ENCODE data around the gene WNK1.
"Not testable (repeated sequence)": the region's sequence is repeated elsewhere in the genome, so short reads cannot be mapped to it uniquely, and the experiment has no call there.

The WNK1 gene

DNA sequence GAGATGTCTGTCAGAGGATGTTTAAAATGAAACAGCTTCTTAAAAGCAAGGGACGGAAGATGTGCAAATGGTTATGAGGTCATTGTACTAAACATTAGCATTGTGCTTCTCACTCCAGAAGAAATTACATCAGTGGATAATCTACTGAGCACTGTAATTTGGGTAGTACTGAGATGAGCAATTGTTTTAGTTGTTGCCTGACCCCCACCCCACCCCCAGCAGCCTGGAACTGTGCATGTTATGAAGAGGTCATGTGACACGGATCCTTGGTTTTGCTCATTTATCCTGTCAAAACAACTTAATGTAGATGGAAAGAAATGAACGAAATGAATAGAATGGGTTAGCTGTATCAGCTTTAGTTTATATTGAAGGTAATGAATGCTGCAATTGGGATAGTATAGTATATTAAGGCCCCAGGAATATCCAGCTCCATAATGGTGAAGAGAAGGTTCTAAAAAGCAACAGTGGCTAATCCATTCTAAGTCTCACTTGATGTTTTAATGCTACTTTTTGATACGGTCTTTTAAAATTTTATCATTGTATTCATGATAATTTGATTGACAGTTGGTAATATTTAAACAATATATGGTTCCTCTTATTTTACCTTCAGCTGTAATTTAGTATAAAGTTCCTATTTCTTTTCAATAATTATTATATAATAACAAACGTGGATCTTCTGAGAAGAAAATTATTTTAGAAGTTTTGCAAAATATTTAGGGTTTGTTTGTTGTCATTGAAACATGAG lies 58.5 kb downstream of the WNK1 start:
- DNase-seq (ENCODE audit: extremely low read depth, low read depth), result no peak
- TF ChIP-seq, protein P1, sequence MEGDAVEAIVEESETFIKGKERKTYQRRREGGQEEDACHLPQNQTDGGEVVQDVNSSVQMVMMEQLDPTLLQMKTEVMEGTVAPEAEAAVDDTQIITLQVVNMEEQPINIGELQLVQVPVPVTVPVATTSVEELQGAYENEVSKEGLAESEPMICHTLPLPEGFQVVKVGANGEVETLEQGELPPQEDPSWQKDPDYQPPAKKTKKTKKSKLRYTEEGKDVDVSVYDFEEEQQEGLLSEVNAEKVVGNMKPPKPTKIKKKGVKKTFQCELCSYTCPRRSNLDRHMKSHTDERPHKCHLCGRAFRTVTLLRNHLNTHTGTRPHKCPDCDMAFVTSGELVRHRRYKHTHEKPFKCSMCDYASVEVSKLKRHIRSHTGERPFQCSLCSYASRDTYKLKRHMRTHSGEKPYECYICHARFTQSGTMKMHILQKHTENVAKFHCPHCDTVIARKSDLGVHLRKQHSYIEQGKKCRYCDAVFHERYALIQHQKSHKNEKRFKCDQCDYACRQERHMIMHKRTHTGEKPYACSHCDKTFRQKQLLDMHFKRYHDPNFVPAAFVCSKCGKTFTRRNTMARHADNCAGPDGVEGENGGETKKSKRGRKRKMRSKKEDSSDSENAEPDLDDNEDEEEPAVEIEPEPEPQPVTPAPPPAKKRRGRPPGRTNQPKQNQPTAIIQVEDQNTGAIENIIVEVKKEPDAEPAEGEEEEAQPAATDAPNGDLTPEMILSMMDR (IDR thresholded peaks at IDR 0.05; ENCODE audit: low read depth, low read length), result no peak

DNA sequence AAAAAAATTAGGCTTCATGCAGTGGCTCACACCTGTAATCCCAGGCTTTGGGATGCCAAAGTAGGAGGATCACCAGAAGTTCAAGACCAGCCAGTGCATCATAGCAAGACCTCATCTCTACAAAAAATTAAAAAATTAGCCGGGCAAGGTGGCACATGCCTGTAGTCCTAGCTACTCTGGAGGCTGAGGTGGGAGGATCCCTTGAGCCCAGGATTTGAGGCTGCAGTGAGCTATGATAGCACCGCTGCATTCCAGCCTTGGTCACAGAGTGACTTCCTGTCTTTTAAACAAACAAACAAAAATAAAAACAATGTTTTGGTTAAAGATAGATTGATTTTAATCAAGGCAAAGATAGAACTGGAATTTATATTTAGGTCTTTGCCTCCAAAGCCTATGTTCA lies 60.6 kb downstream of the WNK1 start:
- TF ChIP-seq, protein P1 (IDR thresholded peaks at IDR 0.05; ENCODE audit: low read depth, low read length), result no peak
- DNase-seq (ENCODE audit: extremely low read depth, low read depth), result no peak

DNA sequence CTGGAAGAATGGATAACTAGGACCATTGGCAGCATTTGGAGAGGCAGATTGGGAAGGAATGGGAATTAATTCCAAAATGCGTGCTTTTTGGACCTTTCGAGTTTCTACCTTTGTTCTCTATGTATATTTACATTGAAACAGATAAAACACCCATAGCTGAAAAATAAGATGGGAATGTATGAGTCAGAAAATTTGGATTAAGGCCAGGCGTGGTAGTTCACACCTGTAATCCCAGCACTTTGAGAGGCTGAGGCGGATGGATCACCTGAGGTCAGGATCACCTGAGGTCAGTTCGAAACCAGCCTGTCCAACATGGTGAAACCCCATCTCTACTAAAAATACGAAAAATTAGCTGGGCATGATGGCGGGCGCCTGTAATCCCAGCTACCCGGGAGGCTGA lies 65.1 kb downstream of the WNK1 start:
- not testable (repeated sequence) for DNase-seq (ENCODE audit: extremely low read depth, low read depth)

DNA sequence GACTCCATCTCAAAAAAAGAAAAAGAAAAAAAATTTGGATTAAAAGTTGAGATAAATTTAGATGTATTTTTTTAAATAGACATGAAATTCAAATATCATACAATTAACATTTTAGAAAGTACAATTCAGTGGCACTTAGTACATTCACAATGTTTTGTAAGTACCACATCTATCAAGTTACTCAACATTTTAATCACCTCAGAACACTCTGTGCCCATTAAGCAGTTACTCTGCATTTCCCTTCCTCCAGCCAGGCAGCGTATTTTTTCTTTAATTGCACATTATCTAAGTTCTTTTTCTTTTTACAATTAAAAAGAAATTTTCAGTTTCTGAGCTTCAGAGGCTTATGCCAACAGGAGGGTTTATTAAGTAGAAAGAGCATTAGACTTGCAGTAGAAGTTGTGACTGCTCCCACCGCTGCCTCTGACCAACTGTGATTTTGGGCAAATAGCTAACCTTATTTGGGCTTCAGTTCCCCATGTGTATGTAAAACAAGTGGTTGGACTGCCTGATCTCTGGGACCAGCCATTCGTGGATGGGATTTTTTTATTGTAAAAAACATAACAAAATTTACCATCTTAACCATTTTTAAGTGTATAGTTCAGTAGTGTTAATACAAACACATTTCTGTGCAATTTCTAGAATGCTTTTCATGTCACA lies 65.7 kb downstream of the WNK1 start:
- TF ChIP-seq, protein P1 (IDR thresholded peaks at IDR 0.05; ENCODE audit: low read depth, low read length), result no peak
- no peak for DNase-seq (ENCODE audit: extremely low read depth, low read depth)

DNA sequence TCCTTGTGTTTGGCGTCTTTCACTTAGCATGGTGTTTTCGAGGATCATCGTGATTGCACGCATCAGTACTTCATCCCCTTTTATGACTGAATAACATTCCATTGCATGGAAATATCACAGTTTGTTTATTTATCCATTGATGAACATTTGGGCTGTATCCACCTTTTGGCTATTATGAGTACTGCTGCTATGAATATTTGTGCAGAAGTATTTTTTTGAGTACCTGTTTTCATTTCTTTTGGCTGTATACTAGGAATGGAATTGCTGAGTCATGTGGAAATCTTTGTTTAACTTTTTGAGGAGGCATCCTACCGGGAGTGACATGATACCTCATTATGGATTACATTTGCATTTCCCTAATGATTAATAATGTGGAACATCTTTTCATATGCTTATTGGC lies 66.4 kb downstream of the WNK1 start:
- TF ChIP-seq, protein P1 (IDR thresholded peaks at IDR 0.05; ENCODE audit: low read depth, low read length), result no peak
- DNase-seq (ENCODE audit: extremely low read depth, low read depth), result no peak

DNA sequence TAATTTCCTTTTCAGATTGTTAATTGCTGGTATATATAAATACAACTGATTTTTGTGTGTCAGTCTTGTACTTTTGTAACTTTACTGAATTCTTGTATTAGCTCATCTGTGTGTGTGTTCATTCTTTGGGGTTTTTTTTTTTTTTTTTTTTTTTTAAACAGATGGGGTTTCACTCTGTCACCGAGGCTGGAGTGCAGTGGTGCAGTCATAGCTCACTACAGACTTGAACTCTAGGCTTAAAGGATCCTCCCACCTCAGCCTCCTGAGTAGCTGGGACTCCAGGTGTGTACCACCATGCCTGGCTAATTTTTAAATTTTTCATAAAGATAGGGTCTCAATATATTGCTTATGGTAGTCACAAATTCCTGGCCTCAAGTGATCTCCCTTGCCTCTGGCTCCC lies 68.0 kb downstream of the WNK1 start:
- TF ChIP-seq, protein P1 (IDR thresholded peaks at IDR 0.05; ENCODE audit: low read depth, low read length), result no peak
- no peak for DNase-seq (ENCODE audit: extremely low read depth, low read depth)

DNA sequence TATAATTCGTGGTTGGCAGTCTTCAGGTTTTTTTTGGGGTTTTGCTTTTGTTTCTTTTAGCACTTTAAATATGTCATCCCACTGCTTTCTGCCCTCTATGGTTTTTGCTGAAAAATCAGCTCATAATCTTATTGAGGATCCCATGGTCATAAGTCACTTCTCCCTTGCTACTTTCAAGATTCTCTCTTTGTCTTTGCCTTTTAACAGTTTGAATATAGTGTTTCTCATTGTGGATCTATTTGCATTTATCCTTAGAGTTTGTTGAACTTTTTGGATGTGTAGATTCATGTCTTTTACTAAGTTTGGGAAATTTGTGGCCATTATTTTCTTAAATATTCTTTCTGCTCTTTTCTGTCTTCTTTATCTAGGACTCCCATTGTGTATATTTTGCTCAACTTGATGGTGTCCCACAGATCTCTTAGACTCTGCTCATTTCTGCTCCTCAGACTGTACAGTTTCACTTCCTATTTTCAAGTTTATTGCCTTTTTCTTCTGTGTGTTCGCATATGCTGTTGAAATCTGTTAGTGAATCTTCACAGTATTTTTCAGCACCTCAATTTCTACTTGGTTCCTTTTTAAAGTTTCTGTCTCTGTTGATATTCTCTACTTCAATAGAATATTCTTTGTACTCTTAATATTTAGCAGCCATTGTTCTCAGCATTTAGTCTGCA lies 70.8 kb downstream of the WNK1 start:
- TF ChIP-seq, protein P1 (IDR thresholded peaks at IDR 0.05; ENCODE audit: low read depth, low read length), result no peak
- no peak for DNase-seq (ENCODE audit: extremely low read depth, low read depth)

All from AG09319 (cell line).